GM21390 (cell line): ENCODE measurements around the gene FPR2.
"Not testable (repeated sequence)": the region's sequence is repeated elsewhere in the genome, so short reads cannot be mapped to it uniquely, and the experiment has no call there.

Source experiments
- ATAC-seq: cut with Tn5 transposase; IDR thresholded peaks from one replicate; pipeline ENCODE4 v1.9.1; 2021; ENCODE audit not compliant: unreplicated experiment

The FPR2 gene

DNA sequence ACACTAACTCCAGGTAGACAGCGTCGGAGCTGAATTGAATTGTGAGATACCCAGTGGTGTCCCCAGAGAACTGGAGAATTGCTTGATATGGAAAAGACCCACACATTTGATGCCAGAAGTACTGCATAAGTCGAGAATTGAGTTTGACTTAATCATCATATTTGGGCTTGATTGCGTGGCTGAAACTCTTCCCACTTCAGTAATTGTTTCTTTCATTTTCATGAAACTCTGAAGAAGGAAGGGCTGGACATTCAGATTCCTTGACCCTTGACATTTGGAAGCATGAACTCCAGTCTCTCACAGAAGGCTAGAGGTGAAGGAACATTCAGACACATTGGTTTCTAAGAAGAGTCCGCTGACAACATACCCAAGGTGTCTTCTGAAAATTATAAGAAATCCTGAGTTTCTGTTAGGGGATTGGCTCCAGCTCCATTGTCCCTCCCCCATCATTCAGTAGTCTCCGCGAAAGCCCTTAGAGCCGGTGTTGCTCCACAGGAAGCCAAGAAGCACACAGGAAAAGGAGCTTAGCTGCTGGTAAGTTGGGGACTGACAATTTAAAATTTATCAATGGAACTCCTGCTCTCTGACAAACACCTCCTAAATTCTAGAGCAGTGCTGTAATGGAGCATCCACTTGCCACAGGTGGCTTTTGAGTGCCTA, at the start of gene FPR2:
FPR2 (plus strand) TSS at position 484 of the 660 bp plus-strand sequence. CDS start 7,479 bp downstream, outside the sequence.
- ATAC-seq, result no peak

DNA sequence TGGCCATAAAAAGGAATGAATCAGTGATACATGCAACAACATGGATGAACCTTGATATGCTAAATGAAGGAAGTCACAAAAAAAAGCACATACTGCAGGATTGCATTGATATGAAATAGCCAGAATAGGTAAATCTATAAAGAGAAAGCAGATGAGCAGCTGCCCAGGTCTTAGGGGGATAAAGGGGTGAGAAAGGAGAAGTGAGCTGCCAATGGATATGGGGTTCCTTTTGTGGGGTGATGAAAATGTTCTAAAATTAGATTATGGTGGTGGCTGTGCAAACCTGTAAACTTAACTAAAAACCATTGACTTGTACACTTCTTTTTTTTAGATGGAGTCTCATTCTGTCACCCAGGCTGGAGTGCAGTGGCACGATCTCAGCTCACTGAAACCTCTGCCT, 49.3 kb upstream of the FPR2 start:
- ATAC-seq, result no peak

DNA sequence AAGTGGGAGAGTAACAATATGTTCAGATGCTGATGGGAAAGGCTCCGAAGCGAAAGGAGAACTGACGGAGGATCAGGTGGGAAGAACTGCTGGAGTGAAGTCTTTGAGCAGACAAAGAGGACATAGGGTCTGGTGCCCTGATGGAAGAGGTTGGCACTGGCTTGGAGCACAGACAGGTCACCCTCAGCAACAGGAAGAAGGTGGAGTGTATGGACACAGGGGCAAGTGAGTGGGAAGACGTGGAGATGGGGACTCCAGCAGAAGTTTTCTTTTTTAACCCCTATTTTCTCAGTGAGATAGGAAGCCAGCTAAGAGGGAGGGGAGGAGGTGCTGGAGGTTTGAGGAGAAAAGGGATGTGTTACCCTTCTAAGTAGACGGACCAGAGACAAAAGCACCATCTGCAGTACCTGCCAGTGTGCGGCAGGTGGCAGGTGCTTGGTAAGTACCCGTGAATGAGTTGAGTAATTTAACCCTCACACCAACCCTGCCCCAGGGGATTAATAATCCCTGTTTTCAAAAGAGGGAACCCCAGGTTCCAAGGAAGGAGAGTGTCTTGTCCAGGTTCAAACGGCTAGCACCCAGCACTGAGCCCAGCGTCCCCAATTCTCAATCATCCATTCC, 48.4 kb upstream of the FPR2 start:
- no peak for ATAC-seq

DNA sequence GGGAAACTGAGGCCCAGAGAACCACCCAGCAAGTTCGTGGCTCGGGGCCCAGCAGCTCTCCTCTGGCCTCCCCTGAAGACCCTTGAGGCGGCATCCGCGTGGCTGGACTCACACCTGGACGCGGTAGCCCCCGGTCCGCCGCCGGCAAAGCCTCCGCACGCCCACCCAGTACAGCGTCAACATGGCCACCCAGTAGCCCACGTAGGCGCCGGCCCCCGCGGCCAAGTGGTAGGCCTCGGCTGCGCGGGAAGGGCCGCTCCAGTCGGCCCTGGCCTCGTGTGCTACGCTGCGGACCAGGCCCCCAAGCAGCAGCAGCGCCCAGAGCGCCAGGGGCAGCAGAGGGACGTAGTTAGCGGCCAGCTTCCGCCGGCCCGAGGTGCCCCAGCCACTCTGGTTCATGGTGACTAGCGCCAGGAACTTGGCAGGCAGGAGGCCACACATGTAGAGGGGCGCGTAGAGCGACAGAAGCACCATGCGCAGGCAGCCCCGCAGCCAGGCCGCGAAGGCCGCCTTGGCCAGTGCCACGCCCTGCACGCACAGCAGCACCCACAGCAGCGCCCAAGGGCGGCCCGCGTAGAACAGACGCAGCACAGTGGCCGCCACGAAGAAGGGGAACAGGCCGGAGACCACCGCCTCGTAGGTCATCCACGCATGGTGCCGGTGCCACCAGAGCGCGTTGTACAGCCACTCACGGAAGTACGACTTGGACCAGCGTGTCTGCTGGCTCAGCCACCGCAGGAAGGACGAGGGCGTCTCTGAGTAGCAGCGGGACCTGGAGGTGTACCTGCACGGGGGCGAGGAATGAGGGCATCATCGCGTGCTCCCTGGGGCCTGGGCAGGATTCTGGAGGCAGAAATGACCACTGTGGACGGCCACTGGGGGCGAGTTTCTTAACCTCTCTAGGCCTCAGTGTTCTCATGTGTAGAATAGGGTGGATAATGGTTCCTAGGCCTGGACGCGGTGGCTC, 47.4 kb upstream of the FPR2 start:
- ATAC-seq, result no peak

- ATAC-seq, result no peak
Measured at GRCh38 chr19:51714848-51715247, 46.1 kb upstream of the FPR2 start.

DNA sequence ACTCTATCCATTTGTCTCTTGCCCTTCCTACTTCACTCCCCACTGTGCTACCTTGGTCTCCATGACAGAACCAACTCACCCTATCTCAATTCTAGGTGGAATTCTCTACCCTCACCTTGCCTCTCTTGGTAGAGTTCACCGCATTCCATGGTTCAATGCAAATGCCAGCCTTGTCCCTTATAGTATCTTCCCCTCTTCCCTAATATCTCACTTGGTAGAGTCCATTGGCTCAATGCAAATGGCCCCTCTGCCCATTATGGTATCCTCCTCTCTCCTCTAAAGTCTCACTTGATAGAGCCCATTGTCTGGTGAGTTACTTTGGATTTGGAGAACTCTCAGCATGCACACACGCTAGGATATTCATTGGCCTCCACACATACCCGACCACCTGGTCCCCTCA, 45.1 kb upstream of the FPR2 start:
- no peak for ATAC-seq

DNA sequence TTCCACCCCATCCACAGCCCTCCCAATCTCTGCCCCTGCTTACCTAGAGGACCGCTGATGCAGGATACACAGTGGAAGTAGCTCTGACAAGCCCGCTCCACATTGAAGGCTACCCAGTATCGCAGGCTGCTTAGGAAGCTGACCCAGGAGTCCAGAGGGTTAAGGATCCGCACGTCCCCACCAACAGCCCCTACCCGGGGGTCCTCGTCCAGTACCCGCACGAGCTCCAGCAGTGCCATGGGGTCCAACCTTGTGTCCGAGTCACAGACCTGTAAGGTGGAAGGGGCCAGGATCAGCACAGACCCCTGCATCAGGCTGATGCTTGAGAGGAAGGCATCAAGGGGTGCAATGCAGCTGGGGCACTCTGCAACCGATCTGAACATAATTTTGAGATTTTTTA, 44.1 kb upstream of the FPR2 start:
- ATAC-seq, result no peak

DNA sequence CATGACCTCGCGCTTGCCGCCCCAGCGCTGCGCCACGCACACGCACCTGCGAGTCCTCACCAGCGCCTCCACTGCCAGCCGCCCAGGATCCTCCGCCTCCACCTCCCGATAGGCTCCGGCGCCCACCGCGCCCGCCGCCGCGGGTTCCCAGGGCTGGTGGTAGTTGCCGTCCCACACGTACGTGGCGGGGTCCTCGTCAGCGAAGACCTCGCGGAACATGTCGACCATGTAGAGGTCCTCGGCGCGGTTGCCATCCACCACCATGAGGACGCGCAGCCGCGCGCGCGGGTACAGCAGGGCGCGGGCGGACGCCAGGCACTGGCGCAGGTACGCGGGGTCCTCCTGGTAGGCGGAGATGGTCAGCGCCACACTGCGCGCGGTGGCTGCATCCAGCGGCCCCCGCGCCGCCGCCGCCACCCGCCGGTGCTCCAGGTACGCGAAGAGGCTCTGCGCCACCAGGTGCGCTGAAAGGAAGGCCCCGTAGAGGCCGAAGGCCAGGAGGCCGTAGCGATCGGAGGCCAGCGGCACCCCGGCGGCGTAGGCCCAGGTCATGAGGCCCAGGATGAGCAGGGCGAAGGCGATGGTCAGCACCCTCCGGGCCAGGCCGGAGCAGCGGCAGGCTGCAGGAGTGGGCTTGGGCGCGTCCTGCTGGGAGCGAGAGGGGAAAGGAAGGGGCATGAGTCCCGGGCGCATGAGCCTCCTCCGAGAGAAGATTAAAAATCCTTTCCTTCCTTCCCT, 41.6 kb upstream of the FPR2 start:
- ATAC-seq, result no peak

GRCh38 chr19:51721905-51722304, 39.1 kb upstream of the FPR2 start:
- ATAC-seq, result no peak

GRCh38 chr19:51722492-51722891, 38.5 kb upstream of the FPR2 start:
- ATAC-seq, result no peak

- ATAC-seq, result no peak
Measured at GRCh38 chr19:51724543-51724942, 36.4 kb upstream of the FPR2 start.

- no peak for ATAC-seq
Measured at GRCh38 chr19:51726049-51726448, 34.9 kb upstream of the FPR2 start.

DNA sequence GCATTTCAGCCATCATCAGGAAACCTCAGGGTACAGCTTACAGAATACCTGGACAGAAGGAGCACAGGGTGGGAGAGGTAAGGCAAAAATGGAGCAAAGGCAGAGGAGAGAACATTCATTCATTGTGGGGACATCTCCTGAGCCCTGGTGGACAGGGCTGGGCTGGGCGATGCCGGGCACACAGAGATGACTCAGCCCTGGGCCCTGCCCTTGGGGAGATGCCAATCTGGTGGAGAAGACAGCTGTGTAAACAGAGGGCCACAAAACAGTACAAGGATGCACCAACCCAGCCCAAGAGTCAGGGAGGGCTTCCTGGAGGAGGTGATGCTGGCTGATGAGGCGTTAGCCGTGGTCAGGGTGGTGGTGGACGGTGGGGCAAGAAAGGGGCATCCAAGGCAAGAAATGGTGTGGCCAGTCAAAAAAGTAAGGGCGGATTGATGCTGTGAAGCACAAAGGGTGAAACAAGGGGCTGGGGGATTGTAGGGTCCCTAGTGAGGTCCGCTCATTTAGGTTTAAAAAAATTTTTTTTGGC, 33.6 kb upstream of the FPR2 start:
- no peak for ATAC-seq

DNA sequence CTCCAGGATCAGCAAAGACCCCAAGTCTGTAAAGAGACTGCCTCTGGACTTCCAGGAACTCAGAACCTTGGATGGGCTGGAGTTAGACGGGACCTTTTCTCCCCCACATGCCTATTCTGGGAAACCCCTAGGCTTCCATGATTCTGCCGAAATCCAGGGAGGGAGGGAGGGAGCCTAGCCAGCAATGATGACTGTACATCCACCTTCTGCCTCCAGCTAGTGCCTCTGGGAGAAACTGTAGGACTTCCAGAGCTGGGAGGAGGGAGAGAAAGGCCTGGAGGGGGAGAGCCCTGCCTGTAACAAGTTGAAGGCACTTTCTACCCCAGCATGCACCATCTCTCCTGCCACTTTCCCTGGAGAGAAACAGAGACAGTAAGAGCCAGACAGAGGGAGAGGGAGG, 31.2 kb upstream of the FPR2 start:
- ATAC-seq, result no peak

GRCh38 chr19:51733742-51734522, 27.0 kb upstream of the FPR2 start:
- ATAC-seq, result no peak

- no peak for ATAC-seq
Measured at GRCh38 chr19:51735759-51736449, 25.1 kb upstream of the FPR2 start.

DNA sequence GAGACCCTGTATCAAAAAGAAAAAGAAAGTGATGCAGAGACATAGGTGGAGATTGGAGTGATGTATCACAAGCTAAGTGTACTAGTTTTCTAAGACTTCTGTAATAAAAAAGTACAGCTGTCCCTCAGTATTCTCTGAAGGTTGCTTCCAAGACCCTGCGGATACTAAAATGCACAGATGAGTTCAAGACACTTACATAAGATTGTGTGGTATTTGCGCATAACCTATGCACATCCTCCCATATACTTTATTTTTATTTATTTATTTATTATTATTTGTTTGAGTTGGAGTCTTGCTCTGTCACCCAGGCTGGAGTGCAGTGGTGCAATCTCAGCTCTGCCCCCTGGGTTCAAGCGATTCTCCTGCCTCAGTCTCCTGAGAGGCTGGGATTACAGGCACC, 23.6 kb upstream of the FPR2 start:
- ATAC-seq, result no peak

GRCh38 chr19:51737924-51738323, 23.1 kb upstream of the FPR2 start:
- no peak for ATAC-seq

GRCh38 chr19:51738523-51738922, 22.5 kb upstream of the FPR2 start:
- not testable (repeated sequence) for ATAC-seq
